GM23248 (cell line): Measurements from ENCODE around the gene RADIL.

Experiments used
- EZH2 ChIP-seq: fragments of 200-600 bp; sonication (generic); IDR thresholded peaks from 2 replicates; pipeline ENCODE4 v1.6.1; 2018; ENCODE audit warnings: antibody characterized with exemption, mild to moderate bottlenecking; ENCODE audit not compliant: insufficient read depth, poor library complexity, severe bottlenecking
- EZH2phosphoT487 ChIP-seq: fragments of 200-600 bp; sonication (generic); IDR thresholded peaks from 2 replicates; pipeline ENCODE4 v1.6.1; 2018; ENCODE audit warnings: antibody characterized with exemption, moderate library complexity, mild to moderate bottlenecking, low read depth; ENCODE audit not compliant: insufficient read depth

- no peak for TF ChIP-seq EZH2phosphoT487
- TF ChIP-seq EZH2 = no peak
These were observed 4.9 kb downstream of the RADIL start for GRCh38 chr7:4878336-4879335.
